ENCODE results near the gene IQCE. TPM values are rescaled to one million over a fixed set of nuclear protein-coding genes. Genes with fewer than 3 reads are reported as not detected.

The IQCE gene
- polyA plus RNA-seq, 1 donor from 2014 or later = 21.2 TPM

DNA sequence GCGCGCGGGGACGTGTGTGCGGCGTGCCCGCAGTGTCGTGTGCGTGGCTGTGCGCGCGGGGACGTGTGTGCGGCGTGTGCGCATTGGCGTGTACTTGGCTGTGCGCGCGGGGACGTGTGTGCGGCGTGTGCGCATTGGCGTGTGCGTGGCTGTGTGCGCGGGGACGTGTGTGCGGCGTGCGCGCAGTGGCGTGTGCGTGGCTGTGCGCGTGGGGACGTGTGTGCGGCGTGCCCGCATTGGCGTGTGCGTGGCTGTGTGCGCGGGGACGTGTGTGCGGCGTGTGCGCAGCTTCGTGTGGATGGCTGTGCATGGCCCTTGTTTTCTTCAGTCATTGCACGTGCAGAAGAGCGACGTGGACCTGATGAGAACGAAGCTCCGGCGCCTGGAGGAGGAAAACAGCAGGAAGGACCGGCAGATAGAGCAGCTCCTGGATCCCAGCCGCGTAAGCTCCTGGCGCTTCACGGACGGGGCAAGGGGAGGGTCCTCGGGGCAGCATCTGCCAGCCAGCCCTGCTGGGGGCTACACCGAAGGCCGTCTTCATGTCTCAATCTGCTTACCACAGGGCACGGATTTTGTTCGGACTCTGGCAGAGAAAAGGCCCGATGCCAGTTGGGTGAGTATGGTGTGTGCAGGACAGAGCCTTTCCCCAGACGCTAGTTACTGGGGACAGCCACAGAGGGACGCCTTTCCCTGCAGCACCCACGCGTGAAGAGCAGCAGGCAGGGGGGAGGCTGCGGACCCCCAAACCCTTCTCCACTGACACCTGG is 19.3 kb downstream of the IQCE start:
- Histone ChIP-seq H3K27me3 (ENCODE audit: insufficient read depth, low read depth, low read length) (no peaks in the 10 kb centered on the region), H3F3A (ENCODE audit: insufficient read depth, low read length, poor library complexity, severe bottlenecking) (no peaks in the 10 kb centered on the region), H3K4me3 (ENCODE audit: low read length) (no peak overlapping the region), H3K9ac (ENCODE audit: low read length) (no peak overlapping the region), H3K9me2 (ENCODE audit: insufficient read depth, low read length) (no peaks in the 10 kb centered on the region), H4K20me1 (ENCODE audit: insufficient read depth) (no peaks in the 10 kb centered on the region), H2AFZ (ENCODE audit: low read depth, low read length) (no peak overlapping the region), H3K79me2 (replicated peaks; ENCODE audit: insufficient read depth, low read length) (no peaks in the 10 kb centered on the region), H3K9me3 (ENCODE audit: low read length) (no peaks in the 10 kb centered on the region), H3K36me3 (ENCODE audit: insufficient read depth, low read length) (peaks cover 6% of the 10 kb centered on the region), H3K4me2 (ENCODE audit: low read length) (no peak overlapping the region), H3K27ac (ENCODE audit: low read length) (no peak overlapping the region)
- TF ChIP-seq EZH2 (IDR thresholded peaks at IDR 0.05; ENCODE audit: borderline replicate concordance, insufficient read depth, low read length, poor library complexity, severe bottlenecking) = no peak
- no peak for TF ChIP-seq MXI1 (conservative IDR thresholded peaks at IDR 0.05; ENCODE audit: poor library complexity, severe bottlenecking)
- TF ChIP-seq, protein P1, sequence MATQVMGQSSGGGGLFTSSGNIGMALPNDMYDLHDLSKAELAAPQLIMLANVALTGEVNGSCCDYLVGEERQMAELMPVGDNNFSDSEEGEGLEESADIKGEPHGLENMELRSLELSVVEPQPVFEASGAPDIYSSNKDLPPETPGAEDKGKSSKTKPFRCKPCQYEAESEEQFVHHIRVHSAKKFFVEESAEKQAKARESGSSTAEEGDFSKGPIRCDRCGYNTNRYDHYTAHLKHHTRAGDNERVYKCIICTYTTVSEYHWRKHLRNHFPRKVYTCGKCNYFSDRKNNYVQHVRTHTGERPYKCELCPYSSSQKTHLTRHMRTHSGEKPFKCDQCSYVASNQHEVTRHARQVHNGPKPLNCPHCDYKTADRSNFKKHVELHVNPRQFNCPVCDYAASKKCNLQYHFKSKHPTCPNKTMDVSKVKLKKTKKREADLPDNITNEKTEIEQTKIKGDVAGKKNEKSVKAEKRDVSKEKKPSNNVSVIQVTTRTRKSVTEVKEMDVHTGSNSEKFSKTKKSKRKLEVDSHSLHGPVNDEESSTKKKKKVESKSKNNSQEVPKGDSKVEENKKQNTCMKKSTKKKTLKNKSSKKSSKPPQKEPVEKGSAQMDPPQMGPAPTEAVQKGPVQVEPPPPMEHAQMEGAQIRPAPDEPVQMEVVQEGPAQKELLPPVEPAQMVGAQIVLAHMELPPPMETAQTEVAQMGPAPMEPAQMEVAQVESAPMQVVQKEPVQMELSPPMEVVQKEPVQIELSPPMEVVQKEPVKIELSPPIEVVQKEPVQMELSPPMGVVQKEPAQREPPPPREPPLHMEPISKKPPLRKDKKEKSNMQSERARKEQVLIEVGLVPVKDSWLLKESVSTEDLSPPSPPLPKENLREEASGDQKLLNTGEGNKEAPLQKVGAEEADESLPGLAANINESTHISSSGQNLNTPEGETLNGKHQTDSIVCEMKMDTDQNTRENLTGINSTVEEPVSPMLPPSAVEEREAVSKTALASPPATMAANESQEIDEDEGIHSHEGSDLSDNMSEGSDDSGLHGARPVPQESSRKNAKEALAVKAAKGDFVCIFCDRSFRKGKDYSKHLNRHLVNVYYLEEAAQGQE (IDR thresholded peaks at IDR 0.05; ENCODE audit: borderline replicate concordance) = no peak
- TF ChIP-seq, protein P2, sequence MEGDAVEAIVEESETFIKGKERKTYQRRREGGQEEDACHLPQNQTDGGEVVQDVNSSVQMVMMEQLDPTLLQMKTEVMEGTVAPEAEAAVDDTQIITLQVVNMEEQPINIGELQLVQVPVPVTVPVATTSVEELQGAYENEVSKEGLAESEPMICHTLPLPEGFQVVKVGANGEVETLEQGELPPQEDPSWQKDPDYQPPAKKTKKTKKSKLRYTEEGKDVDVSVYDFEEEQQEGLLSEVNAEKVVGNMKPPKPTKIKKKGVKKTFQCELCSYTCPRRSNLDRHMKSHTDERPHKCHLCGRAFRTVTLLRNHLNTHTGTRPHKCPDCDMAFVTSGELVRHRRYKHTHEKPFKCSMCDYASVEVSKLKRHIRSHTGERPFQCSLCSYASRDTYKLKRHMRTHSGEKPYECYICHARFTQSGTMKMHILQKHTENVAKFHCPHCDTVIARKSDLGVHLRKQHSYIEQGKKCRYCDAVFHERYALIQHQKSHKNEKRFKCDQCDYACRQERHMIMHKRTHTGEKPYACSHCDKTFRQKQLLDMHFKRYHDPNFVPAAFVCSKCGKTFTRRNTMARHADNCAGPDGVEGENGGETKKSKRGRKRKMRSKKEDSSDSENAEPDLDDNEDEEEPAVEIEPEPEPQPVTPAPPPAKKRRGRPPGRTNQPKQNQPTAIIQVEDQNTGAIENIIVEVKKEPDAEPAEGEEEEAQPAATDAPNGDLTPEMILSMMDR (IDR thresholded peaks at IDR 0.05; ENCODE audit: poor library complexity, severe bottlenecking) = no peak
- TF ChIP-seq EP300 (conservative IDR thresholded peaks at IDR 0.05; ENCODE audit: poor library complexity, severe bottlenecking) = no peak
- TF ChIP-seq POLR2AphosphoS5 (IDR thresholded peaks at IDR 0.05) = no peak
- no peak for TF ChIP-seq TAF1 (IDR thresholded peaks at IDR 0.05; ENCODE audit: low read depth)
- TF ChIP-seq RAD21 (conservative IDR thresholded peaks at IDR 0.05) = no peak
- no peak for TF ChIP-seq SMC3 (conservative IDR thresholded peaks at IDR 0.05; ENCODE audit: poor library complexity)

DNA sequence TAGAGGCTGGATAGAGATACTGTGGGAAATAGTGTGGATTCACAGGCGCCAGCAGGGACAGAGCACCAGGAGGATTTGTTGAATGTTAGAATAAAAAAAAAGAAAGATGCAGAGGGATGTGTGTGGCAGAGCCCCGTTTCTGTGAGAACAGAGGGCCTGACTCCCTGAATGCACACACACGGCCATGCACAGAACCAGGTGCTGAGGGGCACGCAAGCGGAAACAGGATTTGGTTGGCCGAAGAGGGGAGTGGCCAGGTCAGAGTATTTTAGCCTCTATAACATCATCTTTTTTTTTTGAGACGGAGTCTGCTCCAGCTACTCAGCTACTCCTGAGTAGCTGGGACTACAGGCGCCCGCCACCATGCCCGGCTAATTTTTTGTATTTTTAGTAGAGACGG is 21.9 kb downstream of the IQCE start:
- Histone ChIP-seq H3K9ac (ENCODE audit: low read length) (no peak overlapping the region), H3K9me3 (ENCODE audit: low read length) (no peaks in the 10 kb centered on the region), H3K36me3 (ENCODE audit: insufficient read depth, low read length) (no peaks in the 10 kb centered on the region), H2AFZ (ENCODE audit: low read depth, low read length) (no peak overlapping the region), H3K4me2 (ENCODE audit: low read length) (no peak overlapping the region), H3K27ac (ENCODE audit: low read length) (no peak overlapping the region), H3K4me3 (ENCODE audit: low read length) (no peak overlapping the region), H3K9me2 (ENCODE audit: insufficient read depth, low read length) (no peaks in the 10 kb centered on the region), H4K20me1 (ENCODE audit: insufficient read depth) (no peaks in the 10 kb centered on the region), H3K79me2 (replicated peaks; ENCODE audit: insufficient read depth, low read length) (no peaks in the 10 kb centered on the region), H3K27me3 (ENCODE audit: insufficient read depth, low read depth, low read length) (no peaks in the 10 kb centered on the region), H3F3A (ENCODE audit: insufficient read depth, low read length, poor library complexity, severe bottlenecking) (no peaks in the 10 kb centered on the region)
- TF ChIP-seq TAF1 (IDR thresholded peaks at IDR 0.05; ENCODE audit: low read depth) (no peak), EZH2 (IDR thresholded peaks at IDR 0.05; ENCODE audit: borderline replicate concordance, insufficient read depth, low read length, poor library complexity, severe bottlenecking) (no peak), SMC3 (conservative IDR thresholded peaks at IDR 0.05; ENCODE audit: poor library complexity) (no peak), MXI1 (conservative IDR thresholded peaks at IDR 0.05; ENCODE audit: poor library complexity, severe bottlenecking) (no peak), POLR2AphosphoS5 (IDR thresholded peaks at IDR 0.05) (no peak), EP300 (conservative IDR thresholded peaks at IDR 0.05; ENCODE audit: poor library complexity, severe bottlenecking) (no peak), RAD21 (conservative IDR thresholded peaks at IDR 0.05) (no peak)
- TF ChIP-seq, protein P2 (IDR thresholded peaks at IDR 0.05; ENCODE audit: poor library complexity, severe bottlenecking) = no peak
- TF ChIP-seq, protein P1 (IDR thresholded peaks at IDR 0.05; ENCODE audit: borderline replicate concordance) = no peak

Data from neural cell (in vitro differentiated cells).